ENCODE measurements around the gene TNRC6A. TPM values are rescaled to one million over a fixed set of nuclear protein-coding genes. Genes with fewer than 3 reads are reported as not detected.

The TNRC6A gene
- total RNA-seq, 1 donor from 2014 or later: 53.0 TPM

DNA sequence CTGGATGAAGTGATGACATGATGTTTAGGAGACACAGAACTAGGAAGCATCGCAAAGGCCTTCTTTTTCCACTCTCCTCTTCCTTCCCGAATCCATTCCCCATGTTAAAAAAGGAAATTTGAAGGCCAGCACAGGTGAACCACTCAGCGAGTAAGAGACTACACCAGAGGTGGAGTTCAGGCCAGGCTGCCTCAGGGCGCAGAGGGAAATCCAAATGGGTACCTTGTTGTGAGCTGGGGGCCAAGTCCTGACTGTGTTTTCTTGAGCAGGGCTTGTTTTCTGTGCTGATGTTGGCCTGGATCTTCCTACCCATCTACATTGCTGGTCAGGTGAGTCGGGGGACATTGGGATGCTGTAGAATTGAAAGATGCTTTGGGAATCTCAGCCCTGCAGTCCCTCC lies 142.4 kb downstream of the TNRC6A start:
- Histone ChIP-seq H3K27me3 (no peaks in the 10 kb centered on the region), H3K27ac (no peak overlapping the region), H3K9me3 (no peaks in the 10 kb centered on the region), H3K4me1 (no peaks in the 10 kb centered on the region), H3K4me3 (no peak overlapping the region), H3K36me3 (no peaks in the 10 kb centered on the region)
- TF ChIP-seq POLR2A (IDR thresholded peaks at IDR 0.05) (no peak), POLR2AphosphoS5 (IDR thresholded peaks at IDR 0.05; ENCODE audit: insufficient read depth in 1 of 2, low read depth in 1 of 2) (no peak), CTCF (IDR thresholded peaks at IDR 0.05) (no peak)
- intact Hi-C loops (cut with DNase I): no loop called here
- DNase-seq (ENCODE audit: extremely low spot score in 2 of 2): no peak

DNA sequence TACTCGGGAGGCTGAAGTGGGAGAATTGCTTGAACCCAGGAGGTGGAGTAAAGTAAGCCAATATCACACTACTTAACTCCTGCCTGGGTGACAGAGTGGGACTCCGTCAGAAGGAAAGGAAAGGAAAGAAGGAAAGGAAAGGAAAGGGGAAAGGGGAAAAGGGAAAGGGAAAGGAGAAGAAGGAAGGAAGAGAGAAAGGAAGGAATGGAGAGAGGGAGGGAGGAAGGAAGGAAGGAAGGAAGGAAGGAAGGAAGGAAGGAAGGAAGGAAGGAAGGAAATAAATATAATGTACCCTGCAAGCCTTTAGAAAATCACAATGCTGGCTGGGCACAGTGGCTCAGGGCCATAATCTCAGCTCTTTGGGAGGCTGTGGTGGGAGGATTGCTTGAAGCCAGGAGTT lies 143.6 kb downstream of the TNRC6A start:
- H3K9me3 ChIP-seq: no peaks in the 10 kb centered on the region
- no peaks in the 10 kb centered on the region for H3K27me3 ChIP-seq
- intact Hi-C loops (cut with DNase I): no loop called here
- H3K4me3 ChIP-seq: no peak overlapping the region
- H3K27ac ChIP-seq: no peak overlapping the region
- H3K4me1 ChIP-seq: no peaks in the 10 kb centered on the region
- TF ChIP-seq CTCF (IDR thresholded peaks at IDR 0.05) (no peak), POLR2AphosphoS5 (IDR thresholded peaks at IDR 0.05; ENCODE audit: insufficient read depth in 1 of 2, low read depth in 1 of 2) (no peak), POLR2A (IDR thresholded peaks at IDR 0.05) (no peak)
- DNase-seq (ENCODE audit: extremely low spot score in 2 of 2): no peak
- H3K36me3 ChIP-seq: no peaks in the 10 kb centered on the region

DNA sequence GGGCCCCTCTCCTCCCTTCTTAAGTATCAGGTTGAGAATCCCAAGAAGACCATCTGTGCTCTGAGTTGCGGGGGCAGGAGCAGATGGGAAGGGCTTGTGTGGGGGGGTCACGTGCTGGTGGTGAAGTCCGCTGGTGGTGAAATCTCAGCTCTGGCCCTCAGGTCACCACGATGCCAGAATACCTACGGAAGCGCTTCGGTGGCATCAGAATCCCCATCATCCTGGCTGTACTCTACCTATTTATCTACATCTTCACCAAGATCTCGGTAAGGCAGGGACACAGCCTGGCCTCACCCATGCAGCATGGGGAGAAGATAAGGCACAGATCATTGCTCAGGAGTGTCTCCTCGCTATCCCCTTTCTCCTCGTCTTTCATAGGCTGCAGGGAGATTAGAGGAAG lies 146.0 kb downstream of the TNRC6A start:
- no peak for TF ChIP-seq POLR2A (IDR thresholded peaks at IDR 0.05)
- no peak for TF ChIP-seq POLR2AphosphoS5 (IDR thresholded peaks at IDR 0.05; ENCODE audit: insufficient read depth in 1 of 2, low read depth in 1 of 2)
- no peak for TF ChIP-seq CTCF (IDR thresholded peaks at IDR 0.05)
- intact Hi-C loops (cut with DNase I): no loop called here
- H3K9me3 ChIP-seq: no peaks in the 10 kb centered on the region
- H3K4me1 ChIP-seq: no peaks in the 10 kb centered on the region
- no peaks in the 10 kb centered on the region for H3K27me3 ChIP-seq
- DNase-seq (ENCODE audit: extremely low spot score in 2 of 2): no peak
- no peak overlapping the region for H3K27ac ChIP-seq
- no peaks in the 10 kb centered on the region for H3K36me3 ChIP-seq
- H3K4me3 ChIP-seq: no peak overlapping the region

Other genes starting within 250 kb of the TNRC6A start
- gene RBBP6, start 190.1 kb upstream of the TNRC6A start, total RNA-seq: 38.5 TPM
- gene SLC5A11, start 116.3 kb downstream of the TNRC6A start, total RNA-seq: not detected